GM21737 (cell line): Measurements from ENCODE around the gene TRPM1.

Source experiments
- ATAC-seq: cut with Tn5 transposase; IDR thresholded peaks from one replicate; pipeline ENCODE4 v1.9.1; 2021; ENCODE audit warnings: mild to moderate bottlenecking, moderate library complexity; ENCODE audit not compliant: unreplicated experiment

The TRPM1 gene

GRCh38 chr15:30985081-30985531 lies 116.4 kb downstream of the TRPM1 start:
- no peak for ATAC-seq

GRCh38 chr15:30984542-30984941 lies 117.0 kb downstream of the TRPM1 start:
- ATAC-seq = no peak

GRCh38 chr15:30984118-30984517 lies 117.4 kb downstream of the TRPM1 start:
- no peak for ATAC-seq

GRCh38 chr15:30979457-30979856 lies 122.1 kb downstream of the TRPM1 start:
- no peak for ATAC-seq

GRCh38 chr15:30978328-30978727 lies 123.2 kb downstream of the TRPM1 start:
- no peak for ATAC-seq

- ATAC-seq = no peak
Observed at GRCh38 chr15:30974112-30974511, 127.4 kb downstream of the TRPM1 start.

- no peak for ATAC-seq
Observed at GRCh38 chr15:30973379-30973778, 128.1 kb downstream of the TRPM1 start.

GRCh38 chr15:30969724-30970123 lies 131.8 kb downstream of the TRPM1 start:
- no peak for ATAC-seq

- ATAC-seq = no peak
Observed at GRCh38 chr15:30963681-30964080, 137.8 kb downstream of the TRPM1 start.

GRCh38 chr15:30962659-30963058 lies 138.9 kb downstream of the TRPM1 start:
- ATAC-seq = no peak

GRCh38 chr15:30962079-30962478 lies 139.4 kb downstream of the TRPM1 start:
- ATAC-seq = no peak

- ATAC-seq = no peak
Observed at GRCh38 chr15:30958219-30958618, 143.3 kb downstream of the TRPM1 start.

GRCh38 chr15:30956216-30957124 lies 145.1 kb downstream of the TRPM1 start:
- no peak for ATAC-seq

- no peak for ATAC-seq
Observed at GRCh38 chr15:30954674-30955073, 146.9 kb downstream of the TRPM1 start.

- ATAC-seq = no peak
Observed at GRCh38 chr15:30953731-30954378, 147.7 kb downstream of the TRPM1 start.

GRCh38 chr15:30953183-30953582 lies 148.3 kb downstream of the TRPM1 start:
- ATAC-seq = no peak
